DND-41 (cell line): ENCODE data around the gene MAP3K14.

Experiments
- CTCF ChIP-seq: IDR thresholded peaks from 2 replicates; pipeline ENCODE4 v1.5.1; 2012; ENCODE audit warnings: borderline replicate concordance, low read length, moderate library complexity, mild to moderate bottlenecking; ENCODE audit not compliant: poor library complexity, severe bottlenecking; ENCODE audit errors: extremely low read depth
- EZH2 ChIP-seq: IDR thresholded peaks from 3 replicates; pipeline ENCODE4 v1.6.1; 2012; ENCODE audit warnings: borderline replicate concordance, low read depth, mild to moderate bottlenecking, moderate library complexity, low read length, inconsistent platforms; ENCODE audit not compliant: severe bottlenecking

- TF ChIP-seq CTCF, result no peak
- TF ChIP-seq EZH2, result no peak
Observed at GRCh38 chr17:45291171-45291805, 25.5 kb downstream of the MAP3K14 start.
